Astrocyte (in vitro differentiated cells and primary cell): ENCODE results near the gene TRPC4AP.

Experiments
- CTCF ChIP-seq: IDR thresholded peaks from 2 replicates; pipeline ENCODE4 v1.5.1; 2011; ENCODE audit warnings: low read depth, mild to moderate bottlenecking, inconsistent platforms, low read length, moderate library complexity; ENCODE audit not compliant: insufficient read depth
- EZH2 ChIP-seq: IDR thresholded peaks from 2 replicates; pipeline ENCODE4 v1.6.1; 2012; ENCODE audit warnings: mild to moderate bottlenecking, low read length, inconsistent platforms; ENCODE audit not compliant: insufficient read depth

- TF ChIP-seq CTCF: no peak
- TF ChIP-seq EZH2: no peak
Measured at GRCh38 chr20:35108921-35109320, 16.3 kb upstream of the TRPC4AP start.
